Keratinocyte (primary cell): ENCODE results near the gene C11orf52. TPM values are rescaled to one million over a fixed set of nuclear protein-coding genes. Genes with fewer than 3 reads are reported as not detected.

Source experiments
- DNase-seq: peaks from one replicate; pipeline ENCODE4 v3.0.0-alpha.2; 2011; ENCODE audit warnings: low read depth, missing footprints, low spot score
- FAIRE-seq: peaks from 2 replicates; lab custom pipeline; 2011; peaks lifted over from hg19 to GRCh38; lab: Jason Lieb, UNC
- H2AFZ ChIP-seq: 2 replicates; pipeline ENCODE4 v1.6.0; 2012; ENCODE audit warnings: low read length, control low read depth, inconsistent platforms; ENCODE audit not compliant: control insufficient read depth
- H3K27ac ChIP-seq: 2 replicates; pipeline ENCODE4 v1.5.1; 2011; ENCODE audit warnings: low read length; ENCODE audit not compliant: control insufficient read depth, insufficient read depth
- H3K27me3 ChIP-seq: 3 replicates; pipeline ENCODE4 v1.6.0; 2011; ENCODE audit warnings: low read length; ENCODE audit not compliant: control insufficient read depth, insufficient read depth; ENCODE audit errors: extremely low read depth
- H3K36me3 ChIP-seq, 2 experiments: 2 replicates in 1 of 2; 3 replicates in 1 of 2; pipeline ENCODE4 v1.5.1; 2011; ENCODE audit warnings: low read length in 2 of 2, mild to moderate bottlenecking in 1 of 2; ENCODE audit not compliant: control insufficient read depth in 2 of 2, insufficient read depth in 2 of 2; ENCODE audit errors: extremely low read depth in 1 of 2
- H3K4me1 ChIP-seq: 3 replicates; pipeline ENCODE4 v1.5.1; 2011; ENCODE audit warnings: low read length; ENCODE audit not compliant: control insufficient read depth, insufficient read depth; ENCODE audit errors: extremely low read depth
- H3K4me2 ChIP-seq: 3 replicates; pipeline ENCODE4 v1.6.0; 2011; ENCODE audit warnings: low read depth, low read length; ENCODE audit not compliant: control insufficient read depth, insufficient read depth; ENCODE audit errors: extremely low read depth
- H3K4me3 ChIP-seq, 3 experiments: fragments of 200-600 bp in 1 of 3; sonication (generic) in 1 of 3; 2 replicates in 2 of 3; 3 replicates in 1 of 3; pipeline ENCODE4 v1.5.1; 2011 to 2016; ENCODE audit warnings: low read length in 3 of 3, mild to moderate bottlenecking in 3 of 3, control low read depth in 2 of 3, inconsistent platforms in 1 of 3, low read depth in 1 of 3, mixed read lengths in 1 of 3, mixed run types in 1 of 3, moderate library complexity in 1 of 3; ENCODE audit not compliant: control insufficient read depth in 2 of 3, insufficient read depth in 2 of 3; ENCODE audit errors: extremely low read depth in 1 of 3
- H3K79me2 ChIP-seq: 2 replicates; pipeline ENCODE4 v1.6.0; 2012; ENCODE audit warnings: low read length; ENCODE audit not compliant: control insufficient read depth, insufficient read depth
- H3K9ac ChIP-seq: 3 replicates; pipeline ENCODE4 v1.6.0; 2011; ENCODE audit warnings: low read length; ENCODE audit not compliant: control insufficient read depth, insufficient read depth; ENCODE audit errors: extremely low read depth
- H3K9me1 ChIP-seq: 3 replicates; pipeline ENCODE4 v1.6.0; 2011; ENCODE audit warnings: low read length; ENCODE audit not compliant: control insufficient read depth, insufficient read depth; ENCODE audit errors: extremely low read depth
- H3K9me3 ChIP-seq: 2 replicates; pipeline ENCODE4 v1.5.1; 2012; ENCODE audit warnings: low read depth, low read length; ENCODE audit not compliant: control insufficient read depth
- H4K20me1 ChIP-seq: 3 replicates; pipeline ENCODE4 v1.6.0; 2011; ENCODE audit warnings: low read length; ENCODE audit not compliant: control insufficient read depth, insufficient read depth; ENCODE audit errors: extremely low read depth
- EZH2 ChIP-seq: IDR thresholded peaks from one replicate; pipeline ENCODE4 v1.6.1; 2012; ENCODE audit warnings: inconsistent platforms, mild to moderate bottlenecking, low read length, moderate library complexity
- dilution Hi-C: fragments of 300-500 bp; cut with MboI; formaldehyde crosslinking; loops from one replicate; pipeline ENCODE4 v1.7.0; 2020; ENCODE audit warnings: low sequenced_read_pairs; ENCODE audit not compliant: extremely low pct_ligation_motif_present
- polyA plus RNA-seq, 5 experiments: library from polyadenylated mRNA; depleted of rRNA in 3 of 5; stranded (reverse) in 3 of 5; stranded (forward) in 1 of 5; unstranded in 1 of 5; fragments of >200 nt; gene quantifications; 1 replicate in 1 of 5; 2 replicates in 3 of 5; 3 replicates in 1 of 5; pipeline versions ENCODE4 v1.2.1 to v1.2.3, GENCODE V29; 2011 to 2012; ENCODE audit warnings: missing spikeins in 2 of 5, low read depth in 1 of 5, low replicate concordance in 1 of 5
- TF ChIP-seq, protein P1 (sequence below), 3 experiments: IDR thresholded peaks in 1 of 3; conservative IDR thresholded peaks in 1 of 3; optimal IDR thresholded peaks in 1 of 3; 2 replicates in 2 of 3; 3 replicates in 1 of 3; pipeline versions ENCODE3 to v1.5.1; 2011; ENCODE audit warnings: low read length in 3 of 3, mild to moderate bottlenecking in 3 of 3, moderate library complexity in 2 of 3, control low read depth in 1 of 3, inconsistent platforms in 1 of 3; ENCODE audit not compliant: insufficient read depth in 2 of 3; ENCODE audit errors: extremely low read depth in 1 of 3

C11orf52 gene
- polyA plus RNA-seq, 1 donor (not counting 4 experiments of a cell fraction or from before 2014, with no cell fraction given), result 3.5 TPM

DNA sequence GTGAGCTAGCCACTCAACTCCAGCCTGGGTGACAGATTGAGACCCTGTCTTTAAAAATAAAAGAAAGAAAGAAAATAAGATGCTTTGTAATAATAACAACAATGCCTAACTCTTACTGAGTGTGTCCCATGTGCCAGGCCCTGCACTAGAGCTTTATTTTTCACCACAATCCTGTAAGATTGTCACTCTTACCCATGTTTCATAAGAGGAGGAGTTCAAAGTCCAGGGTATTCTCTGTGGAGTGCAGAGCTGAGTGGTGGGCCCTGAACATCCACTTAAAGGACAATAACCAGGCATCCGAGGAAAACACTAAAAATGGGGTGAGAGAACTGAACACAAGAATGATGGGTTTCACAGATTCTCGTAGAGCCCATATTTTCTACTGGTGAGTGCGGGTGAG, 925 bp upstream of the C11orf52 start:
- Histone ChIP-seq H3K4me3 (no peak overlapping the region), H3K9ac (no peak overlapping the region), H3K4me1 (peaks cover 9% of the 10 kb centered on the region), H3K36me3 (no peaks in the 10 kb centered on the region), H3K27me3 (peaks cover 3% of the 10 kb centered on the region), H4K20me1 (no peaks in the 10 kb centered on the region), H2AFZ (no peak overlapping the region), H3K79me2 (no peaks in the 10 kb centered on the region), H3K9me3 (no peaks in the 10 kb centered on the region), H3K4me2 (no peak overlapping the region), H3K9me1 (no peaks in the 10 kb centered on the region), H3K27ac (no peak overlapping the region)
- DNase-seq (no peak), FAIRE-seq (no peak)
- dilution Hi-C loops, result no loop called here
- TF ChIP-seq, protein P1, sequence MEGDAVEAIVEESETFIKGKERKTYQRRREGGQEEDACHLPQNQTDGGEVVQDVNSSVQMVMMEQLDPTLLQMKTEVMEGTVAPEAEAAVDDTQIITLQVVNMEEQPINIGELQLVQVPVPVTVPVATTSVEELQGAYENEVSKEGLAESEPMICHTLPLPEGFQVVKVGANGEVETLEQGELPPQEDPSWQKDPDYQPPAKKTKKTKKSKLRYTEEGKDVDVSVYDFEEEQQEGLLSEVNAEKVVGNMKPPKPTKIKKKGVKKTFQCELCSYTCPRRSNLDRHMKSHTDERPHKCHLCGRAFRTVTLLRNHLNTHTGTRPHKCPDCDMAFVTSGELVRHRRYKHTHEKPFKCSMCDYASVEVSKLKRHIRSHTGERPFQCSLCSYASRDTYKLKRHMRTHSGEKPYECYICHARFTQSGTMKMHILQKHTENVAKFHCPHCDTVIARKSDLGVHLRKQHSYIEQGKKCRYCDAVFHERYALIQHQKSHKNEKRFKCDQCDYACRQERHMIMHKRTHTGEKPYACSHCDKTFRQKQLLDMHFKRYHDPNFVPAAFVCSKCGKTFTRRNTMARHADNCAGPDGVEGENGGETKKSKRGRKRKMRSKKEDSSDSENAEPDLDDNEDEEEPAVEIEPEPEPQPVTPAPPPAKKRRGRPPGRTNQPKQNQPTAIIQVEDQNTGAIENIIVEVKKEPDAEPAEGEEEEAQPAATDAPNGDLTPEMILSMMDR (optimal IDR thresholded peaks at IDR 0.05 in 1 of 3, IDR thresholded peaks at IDR 0.05 in 1 of 3, conservative IDR thresholded peaks at IDR 0.05 in 1 of 3; ENCODE audit: extremely low read depth in 1 of 3, insufficient read depth in 2 of 3, low read length in 3 of 3), result no peak
- TF ChIP-seq EZH2, result no peak

DNA sequence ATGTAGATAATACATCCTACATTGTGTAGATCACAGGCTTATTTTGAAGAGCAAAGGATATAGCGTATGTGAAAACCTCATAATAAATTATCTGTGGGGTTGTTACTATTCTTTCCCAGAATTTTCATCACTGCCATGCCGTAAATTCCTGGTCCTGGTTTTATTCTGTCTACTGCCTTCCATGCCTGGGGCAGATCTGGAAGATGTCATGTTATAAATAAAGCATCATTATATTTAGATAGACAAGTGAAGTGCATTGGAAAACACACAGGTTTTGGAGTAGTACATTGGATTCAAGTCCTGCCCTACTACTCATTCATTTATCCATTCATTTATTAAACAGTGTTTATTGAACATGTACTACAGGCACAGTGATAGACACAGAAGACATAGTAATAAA, 2.2 kb downstream of the C11orf52 start:
- Histone ChIP-seq H3K9ac (no peak overlapping the region), H3K4me3 (no peak overlapping the region), H3K79me2 (no peaks in the 10 kb centered on the region), H2AFZ (no peak overlapping the region), H3K4me2 (no peak overlapping the region), H3K9me1 (no peaks in the 10 kb centered on the region), H3K4me1 (peaks cover 15% of the 10 kb centered on the region), H3K9me3 (no peaks in the 10 kb centered on the region), H4K20me1 (no peaks in the 10 kb centered on the region), H3K27ac (no peak overlapping the region), H3K27me3 (peaks cover 3% of the 10 kb centered on the region), H3K36me3 (no peaks in the 10 kb centered on the region)
- FAIRE-seq (no peak), DNase-seq (no peak)
- dilution Hi-C loops, result no loop called here
- TF ChIP-seq, protein P1 (optimal IDR thresholded peaks at IDR 0.05 in 1 of 3, IDR thresholded peaks at IDR 0.05 in 1 of 3, conservative IDR thresholded peaks at IDR 0.05 in 1 of 3; ENCODE audit: extremely low read depth in 1 of 3, insufficient read depth in 2 of 3, low read length in 3 of 3), result no peak
- no peak for TF ChIP-seq EZH2
